Liver (tissue), 9 donors: ENCODE results near the gene PODXL2. TPM values are rescaled to one million over a fixed set of nuclear protein-coding genes. Genes with fewer than 3 reads are reported as not detected.

Experiments
- DNase-seq: peaks from one replicate; pipeline ENCODE4 v3.0.0-alpha.2; 2017; ENCODE audit warnings: low spot score
- H3K27ac ChIP-seq, 2 donors: one replicate each; pipeline ENCODE4 v1.7.0; 2013; ENCODE audit warnings: inconsistent platforms in 2 of 2, low read length in 2 of 2, control low read depth in 1 of 2, low read depth in 1 of 2, mild to moderate bottlenecking in 1 of 2
- H3K27me3 ChIP-seq, 4 donors: one replicate each; pipeline versions ENCODE4 v1.6.1 to v1.7.0; 2013; ENCODE audit warnings: low read length in 3 of 4, inconsistent platforms in 1 of 4, mild to moderate bottlenecking in 1 of 4, moderate library complexity in 1 of 4; ENCODE audit not compliant: control insufficient read depth in 4 of 4, insufficient read depth in 4 of 4
- H3K36me3 ChIP-seq, 4 donors: one replicate each; pipeline versions ENCODE4 v1.6.1 to v1.7.0; 2013; ENCODE audit warnings: low read length in 3 of 4, mild to moderate bottlenecking in 3 of 4, low read depth in 1 of 4, moderate library complexity in 1 of 4; ENCODE audit not compliant: control insufficient read depth in 4 of 4, insufficient read depth in 3 of 4
- H3K4me1 ChIP-seq, 4 donors: one replicate each; pipeline versions ENCODE4 v1.6.1 to v1.7.0; 2013; ENCODE audit warnings: low read length in 3 of 4, mild to moderate bottlenecking in 3 of 4, moderate library complexity in 1 of 4; ENCODE audit not compliant: control insufficient read depth in 4 of 4, insufficient read depth in 4 of 4
- H3K4me3 ChIP-seq, 3 donors: one replicate each; pipeline versions ENCODE4 v1.6.1 to v1.7.0; 2013; ENCODE audit warnings: low read length in 3 of 3, control low read depth in 1 of 3, low read depth in 1 of 3, mild to moderate bottlenecking in 1 of 3
- H3K9ac ChIP-seq, 2 donors: one replicate each; pipeline ENCODE4 v1.7.0; 2013; ENCODE audit warnings: low read length in 2 of 2, mild to moderate bottlenecking in 2 of 2, moderate library complexity in 2 of 2, control low read depth in 1 of 2, low read depth in 1 of 2
- H3K9me3 ChIP-seq, 4 donors: one replicate each; pipeline versions ENCODE4 v1.6.1 to v1.7.0; 2013; ENCODE audit warnings: low read length in 3 of 4; ENCODE audit not compliant: control insufficient read depth in 4 of 4
- ATF3 ChIP-seq: IDR thresholded peaks from 2 replicates; pipeline ENCODE4 v1.6.1; 2016; ENCODE audit warnings: antibody characterized with exemption
- CTCF ChIP-seq: fragments of 150-350 bp; IDR thresholded peaks from 2 replicates; pipeline ENCODE4 v1.5.1; 2017; ENCODE audit warnings: improper control_type of control experiment, low read depth, low read length; ENCODE audit not compliant: missing input control
- EGR1 ChIP-seq, 2 donors: IDR thresholded peaks; 2 replicates each; pipeline ENCODE4 v1.6.1; 2016 to 2018; ENCODE audit warnings: antibody characterized with exemption in 2 of 2, low read depth in 2 of 2
- FOXA1 ChIP-seq: IDR thresholded peaks from 2 replicates; pipeline ENCODE4 v1.6.1; 2016; ENCODE audit warnings: antibody characterized with exemption
- FOXA2 ChIP-seq: IDR thresholded peaks from 2 replicates; pipeline ENCODE4 v1.6.1; 2016; ENCODE audit warnings: antibody characterized with exemption
- GABPA ChIP-seq, 2 donors: IDR thresholded peaks in 1 of 2; conservative IDR thresholded peaks in 1 of 2; 2 replicates each; pipeline ENCODE4 v1.6.1; 2016; ENCODE audit warnings: antibody characterized with exemption in 2 of 2, mild to moderate bottlenecking in 1 of 2, moderate library complexity in 1 of 2
- HNF4A ChIP-seq, 2 donors: conservative IDR thresholded peaks; 2 replicates each; pipeline ENCODE4 v1.6.1; 2016; ENCODE audit warnings: antibody characterized with exemption in 2 of 2, mild to moderate bottlenecking in 2 of 2
- HNF4G ChIP-seq: IDR thresholded peaks from 2 replicates; pipeline ENCODE4 v1.6.1; 2016; ENCODE audit warnings: antibody characterized with exemption
- JUND ChIP-seq, 2 donors: IDR thresholded peaks; 2 replicates each; pipeline ENCODE4 v1.6.1; 2016; ENCODE audit warnings: antibody characterized with exemption in 2 of 2
- MAX ChIP-seq: IDR thresholded peaks from 2 replicates; pipeline ENCODE4 v1.6.1; 2016; ENCODE audit warnings: antibody characterized with exemption
- NR2F2 ChIP-seq: IDR thresholded peaks from 2 replicates; pipeline ENCODE4 v1.6.1; 2016; ENCODE audit warnings: antibody characterized with exemption
- RAD21 ChIP-seq, 2 donors: IDR thresholded peaks; 2 replicates each; pipeline ENCODE4 v1.6.1; 2016; ENCODE audit warnings: antibody characterized with exemption in 2 of 2, mild to moderate bottlenecking in 2 of 2
- REST ChIP-seq: IDR thresholded peaks from 2 replicates; pipeline ENCODE4 v1.6.1; 2016; ENCODE audit warnings: antibody characterized with exemption, mild to moderate bottlenecking
- RXRA ChIP-seq, 2 donors: IDR thresholded peaks; 2 replicates each; pipeline ENCODE4 v1.6.1; 2017 to 2018; ENCODE audit warnings: antibody characterized with exemption in 2 of 2, mild to moderate bottlenecking in 1 of 2
- SP1 ChIP-seq: IDR thresholded peaks from 2 replicates; pipeline ENCODE4 v1.6.1; 2018; ENCODE audit warnings: antibody characterized with exemption, mild to moderate bottlenecking
- TAF1 ChIP-seq: conservative IDR thresholded peaks from 2 replicates; pipeline ENCODE4 v1.6.1; 2016; ENCODE audit warnings: antibody characterized with exemption, mild to moderate bottlenecking
- YY1 ChIP-seq: IDR thresholded peaks from 2 replicates; pipeline ENCODE4 v1.6.1; 2016; ENCODE audit warnings: antibody characterized with exemption, mild to moderate bottlenecking
- ZBTB33 ChIP-seq: IDR thresholded peaks from 2 replicates; pipeline ENCODE4 v1.6.1; 2016; ENCODE audit warnings: antibody characterized with exemption
- WGBS: extraction: QIAGEN DNeasy Blood & Tissue Kit; methylation state at CpG from one replicate; pipeline ENCODE4 v1.1.7; 2013; 5-methylcytosine and 5-hydroxymethylcytosine counted together
- polyA plus RNA-seq, 2 donors: library from polyadenylated mRNA; stranded (reverse) in 1 of 2; unstranded in 1 of 2; fragments of 200-250 nt in 1 of 2; fragments of >200 nt in 1 of 2; fragmentation: Nextera tagmentation in 1 of 2; extraction: Ambion mirVana in 1 of 2; gene quantifications; one replicate each; pipeline versions ENCODE4 v1.2.1 to v1.2.3, GENCODE V29; 2013 to 2015
- total RNA-seq, 2 donors: library from RNA; depleted of rRNA; stranded (reverse); fragments of >200 nt; gene quantifications; one replicate each; pipeline ENCODE4 v1.2.3, GENCODE V29; 2014
- donor health status: healthy.
- donor health status: healthy.
- donor health status: healthy.
- donor health status: healthy.
- donor health status: healthy.

The PODXL2 gene
- total and polyA plus RNA-seq, 4 donors: 0.47 to 1.4 (median 0.88) TPM

GRCh38 chr3:127634653-127635052 is 5.7 kb downstream of the PODXL2 start:
- Histone ChIP-seq H3K36me3 (no peaks in the 10 kb centered on the region), H3K27me3 (peaks cover 0 to 5% (median 0%) of the 10 kb centered on the region in 4 donors), H3K4me1 (peaks cover 0 to 5% (median 2%) of the 10 kb centered on the region in 4 donors), H3K9ac (no peak overlapping the region), H3K9me3 (no peaks in the 10 kb centered on the region), H3K4me3 (no peak overlapping the region), H3K27ac (no peak overlapping the region)
- WGBS: 94% methylated on average over 12 of the region's 12 CpGs
- no peak for TF ChIP-seq FOXA1
- no peak for TF ChIP-seq CTCF
- TF ChIP-seq YY1: no peak
- no peak for TF ChIP-seq ZBTB33
- DNase-seq: no peak

GRCh38 chr3:127637546-127637945 is 8.6 kb downstream of the PODXL2 start:
- WGBS: 85% methylated on average over 3 of the region's 3 CpGs
- TF ChIP-seq ATF3 (no peak), FOXA2 (no peak), CTCF (no peak), ZBTB33 (no peak), TAF1 (no peak), YY1 (no peak), EGR1 (IDR thresholded peaks at IDR 0.05; ENCODE audit: low read depth in 2 of 2) (no peak), NR2F2 (no peak), HNF4A (conservative IDR thresholded peaks at IDR 0.05) (no peak), JUND (IDR thresholded peaks at IDR 0.05) (no peak), SP1 (no peak), HNF4G (no peak), REST (no peak), RXRA (IDR thresholded peaks at IDR 0.05) (no peak), FOXA1 (no peak), MAX (no peak), RAD21 (IDR thresholded peaks at IDR 0.05) (no peak), GABPA (IDR thresholded peaks at IDR 0.05 in 1 of 2, conservative IDR thresholded peaks at IDR 0.05 in 1 of 2) (no peak)
- no peak for DNase-seq
- no peaks in the 10 kb centered on the region for H3K9me3 ChIP-seq
- no peaks in the 10 kb centered on the region for H3K4me1 ChIP-seq
- no peak overlapping the region for H3K9ac ChIP-seq
- H3K27me3 ChIP-seq: no peaks in the 10 kb centered on the region
- H3K4me3 ChIP-seq: no peak overlapping the region
- no peaks in the 10 kb centered on the region for H3K36me3 ChIP-seq
- H3K27ac ChIP-seq: no peak overlapping the region
